Activated T-helper 9 cell treated with anti-CD3 and anti-CD28 coated beads, Interleukin-2, amount 50 U/mL, for 16 hours (primary cell): Measurements from ENCODE around the gene RAB11FIP3.

Experiments used
- DNase-seq: peaks from one replicate; pipeline ENCODE4 v3.0.0-alpha.2; 2020; ENCODE audit warnings: low read depth

The RAB11FIP3 gene

DNA sequence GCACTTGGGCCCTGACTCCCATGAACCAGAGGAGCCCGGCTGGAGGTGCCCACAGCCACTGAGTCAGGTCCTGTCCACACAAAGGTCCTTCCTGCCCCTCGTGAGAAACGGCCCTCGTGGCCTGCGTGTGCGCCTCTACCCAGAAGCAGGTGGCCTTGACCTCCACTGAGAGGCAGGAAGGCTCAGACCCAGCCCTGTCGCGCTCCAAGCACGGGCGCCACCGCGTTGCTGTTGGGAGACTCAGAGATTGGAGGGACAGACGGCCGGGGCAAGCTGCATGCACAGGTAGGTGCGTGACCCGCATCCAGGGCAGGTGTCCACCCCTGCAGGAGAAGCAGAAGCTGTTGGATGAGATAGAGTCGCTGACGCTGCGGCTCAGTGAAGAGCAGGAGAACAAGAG lies 94.0 kb downstream of the RAB11FIP3 start:
- DNase-seq = no peak

DNA sequence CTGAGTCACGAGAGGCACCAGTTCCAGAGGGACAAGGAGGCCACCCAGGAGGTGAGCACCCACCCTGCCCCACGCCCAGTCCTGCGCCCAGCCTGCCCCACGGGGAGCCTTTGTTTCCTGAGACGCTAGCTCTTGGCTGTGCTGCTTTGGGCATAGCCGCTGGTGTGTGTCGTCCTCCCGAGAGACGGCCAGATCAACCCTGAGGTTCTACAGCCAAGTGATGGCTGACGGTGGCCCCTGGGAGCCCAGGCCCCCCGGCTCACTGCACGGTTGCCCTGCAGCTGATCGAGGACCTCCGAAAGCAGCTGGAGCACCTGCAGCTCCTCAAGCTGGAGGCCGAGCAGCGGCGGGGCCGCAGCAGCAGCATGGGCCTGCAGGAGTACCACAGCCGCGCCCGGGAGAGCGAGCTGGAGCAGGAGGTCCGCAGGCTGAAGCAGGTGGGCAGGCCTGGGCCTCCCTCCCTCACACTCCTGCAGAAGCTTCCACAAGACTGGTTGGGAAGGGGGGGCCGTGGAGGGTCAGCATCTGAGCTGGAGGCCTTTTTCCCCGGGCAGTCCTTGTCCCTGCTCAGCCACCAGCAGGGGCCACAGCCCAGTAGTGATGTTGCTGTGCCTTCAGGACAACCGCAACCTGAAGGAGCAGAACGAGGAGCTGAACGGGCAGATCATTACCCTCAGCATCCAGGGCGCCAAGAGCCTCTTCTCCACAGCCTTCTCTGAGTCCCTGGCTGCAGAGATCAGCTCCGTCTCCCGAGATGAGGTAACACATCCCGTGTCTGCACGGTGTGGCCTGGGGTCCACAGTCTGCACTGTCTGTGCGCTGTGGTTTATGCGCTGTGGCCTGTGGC lies 94.6 kb downstream of the RAB11FIP3 start:
- no peak for DNase-seq

DNA sequence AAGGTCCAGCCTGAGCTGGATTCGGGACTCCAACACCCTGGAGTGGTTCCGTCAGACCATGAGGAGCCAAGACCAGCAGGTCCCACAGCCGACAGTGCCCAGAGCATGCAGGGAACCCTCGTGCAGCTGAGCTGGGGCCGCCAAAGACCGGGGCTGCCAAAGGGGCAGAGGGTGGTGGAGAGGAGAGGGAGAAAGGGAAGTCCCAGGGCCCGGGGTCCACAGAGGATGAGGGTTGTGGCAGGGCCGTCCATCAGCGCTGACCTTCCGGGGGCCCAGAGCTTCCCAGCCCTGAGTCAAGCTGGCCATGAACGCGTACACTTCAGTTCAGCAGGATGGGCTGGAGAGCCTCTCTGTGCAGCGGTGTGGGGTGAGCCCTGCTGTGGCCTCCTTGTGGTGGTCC lies 95.4 kb downstream of the RAB11FIP3 start:
- DNase-seq = no peak

- DNase-seq = no peak
These were observed 96.1 kb downstream of the RAB11FIP3 start for GRCh38 chr16:521381-522210.

GRCh38 chr16:522320-523096 lies 97.1 kb downstream of the RAB11FIP3 start:
- no peak for DNase-seq

GRCh38 chr16:523097-523741 lies 97.8 kb downstream of the RAB11FIP3 start:
- no peak for DNase-seq

- no peak for DNase-seq
These were observed 99.0 kb downstream of the RAB11FIP3 start for GRCh38 chr16:524274-525040.

GRCh38 chr16:525123-525519 lies 99.7 kb downstream of the RAB11FIP3 start:
- DNase-seq = no peak

DNA sequence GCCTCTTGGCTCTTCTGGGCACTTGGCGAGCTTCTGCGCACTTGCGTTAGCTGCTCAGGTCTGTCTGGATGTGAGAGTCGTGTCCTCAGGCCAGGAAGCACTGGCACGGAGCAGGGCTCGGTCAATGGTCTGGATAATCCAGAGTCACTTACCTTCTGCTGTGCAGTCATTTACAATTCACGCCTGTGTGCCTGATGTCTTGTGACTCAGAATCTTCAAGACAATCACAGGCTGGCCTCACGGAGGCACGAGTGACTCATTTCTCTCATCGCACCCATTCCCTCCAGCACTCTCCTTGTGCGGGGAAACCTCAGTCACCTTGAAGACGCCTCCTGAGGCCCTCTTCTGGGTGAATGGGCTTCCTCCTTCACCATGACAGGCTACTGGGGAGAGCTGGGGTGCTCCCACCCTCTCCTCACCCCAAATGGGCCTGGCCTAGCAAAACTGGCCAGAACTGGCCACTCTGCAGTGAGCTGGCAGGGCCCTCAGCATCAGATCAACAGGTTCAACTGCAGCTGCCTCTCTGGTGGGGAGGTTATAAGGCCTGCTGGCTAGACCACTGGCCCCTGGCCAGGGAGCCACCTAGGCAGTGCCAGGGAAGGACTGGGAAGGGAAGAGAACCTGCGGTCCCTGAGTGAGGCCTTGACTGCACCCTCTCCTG lies 100.2 kb downstream of the RAB11FIP3 start:
- DNase-seq = peak; percentile 63

DNA sequence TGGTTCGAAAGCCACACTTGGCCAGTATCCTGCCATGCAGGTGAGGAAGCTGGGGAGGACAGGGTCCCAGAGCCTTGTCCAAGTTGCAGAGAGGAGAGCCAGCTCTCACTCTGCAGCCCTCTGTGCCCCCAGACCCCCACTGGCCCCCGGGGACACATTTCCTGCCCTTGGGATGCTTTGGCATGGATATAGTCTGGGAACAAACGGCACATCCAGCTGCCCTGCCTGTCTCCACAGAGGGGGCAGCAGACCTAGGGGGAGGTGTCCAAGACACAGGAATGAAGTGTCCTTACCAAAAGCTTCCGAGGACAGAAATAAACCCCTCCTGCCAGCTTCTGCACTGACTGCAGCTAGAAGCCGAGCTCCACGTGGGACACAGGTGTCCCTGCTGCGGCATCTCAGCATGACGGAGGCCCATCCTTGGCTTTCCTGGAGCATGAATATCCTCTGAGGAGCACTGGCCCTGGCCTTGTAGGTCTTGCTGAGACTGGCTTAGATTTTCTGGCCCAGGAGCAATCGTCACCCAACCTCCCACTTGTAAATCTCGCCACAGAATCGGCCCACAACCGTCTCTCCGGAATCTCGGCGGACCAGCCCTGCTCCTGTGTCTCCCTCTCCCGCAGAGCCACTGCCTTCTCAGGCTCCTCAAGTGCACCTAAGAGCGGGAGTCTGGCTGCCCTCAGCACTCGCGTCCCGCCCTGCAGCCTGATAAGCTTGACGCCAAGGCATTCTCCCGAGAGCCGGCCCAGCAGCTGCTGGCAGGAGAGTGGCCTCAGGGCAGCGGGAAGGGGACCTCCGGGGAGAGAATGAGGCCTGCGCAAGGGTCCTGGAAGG lies 100.9 kb downstream of the RAB11FIP3 start:
- DNase-seq = no peak

DNA sequence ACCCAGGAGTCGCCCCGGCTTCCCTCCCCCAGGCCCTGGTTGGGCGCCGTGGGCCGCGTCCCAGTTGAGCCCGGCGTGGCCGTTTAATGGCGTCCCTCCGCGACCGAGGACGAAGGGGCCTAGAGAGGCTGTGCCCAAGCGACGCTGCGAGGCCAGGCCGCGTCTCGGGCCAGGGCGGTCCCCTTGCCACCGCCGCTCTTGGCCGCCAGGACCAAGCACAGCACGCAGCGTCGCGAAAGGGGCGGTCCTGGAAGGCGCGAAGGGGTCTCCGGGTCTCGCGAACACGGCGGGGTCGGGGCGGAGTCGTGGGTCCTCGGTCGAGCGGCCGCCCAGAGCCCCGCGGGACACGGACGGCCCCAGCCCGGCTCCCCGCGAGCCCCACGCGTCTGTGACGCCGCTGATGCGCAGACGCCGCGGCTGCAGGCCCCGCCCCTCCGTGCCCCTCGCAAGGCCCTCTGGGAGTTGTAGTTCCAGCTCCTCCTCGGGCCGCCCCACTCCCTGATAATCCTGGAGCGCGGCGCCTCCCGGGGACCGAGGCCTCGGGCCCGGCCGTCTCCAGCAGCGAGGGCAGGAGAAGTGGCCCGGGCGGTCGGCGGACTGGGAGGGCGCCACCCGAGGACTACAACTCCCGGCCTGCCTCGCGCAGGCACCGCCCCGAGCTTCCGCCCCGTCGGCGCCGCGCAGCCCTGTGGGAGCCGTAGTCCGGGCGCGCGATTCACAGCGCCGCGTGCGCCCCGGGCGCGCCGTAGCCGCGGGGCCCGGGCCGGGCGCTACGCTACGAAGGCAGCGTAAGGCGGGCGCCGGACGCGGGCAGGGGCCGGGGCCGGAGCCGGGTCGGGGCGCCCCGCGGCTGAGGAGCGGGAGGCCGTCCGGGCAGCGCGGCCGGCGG lies 101.8 kb downstream of the RAB11FIP3 start, which contains the start of gene CAPN15:
TSS of gene CAPN15 (plus strand) at position 698 of the 889 bp plus-strand sequence. CDS start 19,127 bp downstream, outside the sequence.
- peak; percentile 79 for DNase-seq

DNA sequence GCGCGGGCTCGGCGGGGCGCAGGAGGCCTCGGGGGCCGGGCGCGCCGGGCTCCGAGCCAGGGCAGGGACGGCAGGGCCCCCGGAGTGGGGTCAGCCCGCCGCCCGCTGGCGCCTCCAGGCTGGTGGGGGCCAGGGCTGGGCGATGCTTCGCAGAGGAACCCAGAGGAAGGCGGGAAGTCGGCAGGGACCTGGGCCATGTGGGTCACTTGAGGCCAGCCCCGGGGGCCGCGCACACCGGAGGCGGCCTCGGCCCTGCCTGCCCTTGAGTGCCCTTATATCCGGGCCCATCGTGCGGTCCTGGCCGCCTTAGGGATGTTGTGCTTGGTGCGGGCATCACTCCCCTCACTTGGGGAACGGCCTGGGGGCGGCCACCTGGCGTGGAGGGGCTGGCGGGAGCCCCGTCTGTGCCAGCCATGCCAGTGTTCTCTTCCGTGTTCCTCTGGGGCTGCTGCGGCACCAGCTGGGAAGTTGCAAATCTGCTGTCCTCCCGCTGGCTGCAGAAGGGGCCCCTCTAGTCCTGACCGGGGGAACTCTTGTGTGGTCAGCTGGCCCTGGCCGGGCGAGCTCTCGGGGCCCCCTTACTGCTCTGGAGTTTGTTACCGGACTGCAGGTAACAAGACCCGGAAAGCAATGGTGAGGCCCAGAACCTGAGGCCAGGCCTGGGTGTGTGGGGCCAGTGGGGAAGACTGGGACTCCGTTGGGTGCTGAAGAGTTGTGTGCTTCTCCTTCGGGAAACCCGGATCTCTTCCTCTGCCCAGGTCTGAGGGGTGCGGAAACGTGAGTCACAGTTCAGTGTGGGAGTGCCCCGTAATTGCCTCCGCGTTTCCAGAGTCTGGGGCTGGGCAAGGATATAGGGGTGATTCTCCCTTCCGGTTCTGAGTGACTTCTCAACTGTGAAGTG lies 102.9 kb downstream of the RAB11FIP3 start:
- peak; percentile 16 for DNase-seq

DNA sequence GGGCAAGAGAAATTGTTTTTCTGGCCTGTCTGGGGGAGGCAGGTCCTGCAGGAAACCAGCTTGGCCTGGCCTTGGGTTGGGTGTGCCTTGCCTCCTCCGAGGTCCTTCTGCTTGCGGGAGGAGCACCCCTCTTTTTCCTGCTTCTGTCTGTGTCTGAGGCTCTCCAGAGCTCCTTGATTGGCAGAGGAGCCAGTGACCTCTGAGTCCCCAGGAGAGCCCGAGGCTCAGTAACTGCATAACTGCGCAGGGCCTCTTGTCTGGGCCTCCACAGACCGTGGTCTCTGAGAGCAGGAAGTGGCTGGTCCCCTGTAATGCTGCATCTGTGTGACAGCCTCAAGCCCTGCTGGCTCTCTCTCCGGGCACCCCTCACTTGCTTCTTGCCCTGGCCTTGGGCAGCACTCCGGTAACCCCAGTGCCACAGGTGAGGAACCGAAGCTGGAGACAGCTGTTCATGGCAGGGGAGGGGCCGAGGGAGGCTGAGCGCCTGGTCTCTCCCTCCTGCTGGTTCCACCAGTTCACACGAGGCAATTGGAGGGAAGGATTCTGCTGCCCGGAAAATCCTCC lies 103.6 kb downstream of the RAB11FIP3 start:
- no peak for DNase-seq

DNA sequence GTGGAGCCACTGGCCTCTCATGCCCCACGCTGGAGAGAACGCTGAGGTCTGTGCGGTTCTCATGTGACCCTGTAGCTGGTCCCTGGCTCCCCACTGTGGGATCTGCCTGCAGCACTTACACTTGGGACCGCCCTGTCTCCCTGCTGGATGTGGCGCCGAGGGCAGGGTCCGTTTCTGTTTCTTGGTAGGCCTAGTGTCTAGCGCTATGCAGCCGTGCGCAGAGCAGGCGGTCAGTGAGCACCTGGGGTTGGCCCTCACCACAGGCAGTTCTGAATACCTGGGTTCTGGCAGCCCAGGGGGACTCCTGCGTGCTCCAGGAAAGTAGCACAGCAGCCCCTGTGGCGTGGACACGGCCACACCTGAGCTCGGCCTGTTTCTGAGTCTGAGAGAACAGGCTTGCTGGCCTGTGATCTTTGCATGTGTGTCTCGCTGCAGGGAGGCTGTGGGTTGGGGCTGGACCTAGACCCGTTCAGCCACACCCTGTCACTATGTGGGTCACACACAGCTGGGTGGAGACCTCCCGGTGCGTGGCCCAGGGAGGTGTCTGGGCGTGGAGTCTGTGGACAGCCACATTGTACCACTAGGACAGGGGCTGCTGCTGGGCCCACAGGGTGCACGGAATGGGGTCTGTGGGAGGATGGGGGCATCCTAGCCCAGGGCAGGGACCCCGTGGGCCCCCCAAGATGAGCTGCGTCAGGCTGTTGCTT lies 104.8 kb downstream of the RAB11FIP3 start:
- no peak for DNase-seq

- no peak for DNase-seq
These were observed 106.2 kb downstream of the RAB11FIP3 start for GRCh38 chr16:531494-532125.
